HepG2 (cell line): Measurements from ENCODE around the gene UFSP2. TPM values are rescaled to one million over a fixed set of nuclear protein-coding genes. Genes with fewer than 3 reads are reported as not detected.

Source experiments
- AHR ChIP-seq: IDR thresholded peaks from 2 replicates; pipeline ENCODE4 v1.6.1; 2018; ENCODE audit warnings: missing genetic modification reagents, missing compliant biosample characterization
- ARNT2 ChIP-seq: sonication (generic); formaldehyde crosslinking; IDR thresholded peaks from 2 replicates; pipeline ENCODE4 v1.8.0; 2022; ENCODE audit warnings: mild to moderate bottlenecking, low read depth, missing genetic modification reagents, moderate library complexity
- BRF2 ChIP-seq: sonication (generic); formaldehyde crosslinking; IDR thresholded peaks from 2 replicates; pipeline ENCODE4 v1.8.1; 2022; ENCODE audit warnings: mild to moderate bottlenecking, missing genetic modification reagents
- HOXD1 ChIP-seq: sonication (generic); formaldehyde crosslinking; IDR thresholded peaks from 2 replicates; pipeline ENCODE4 v1.5.0; 2020; ENCODE audit warnings: missing genetic modification reagents
- KLF11 ChIP-seq: IDR thresholded peaks from 2 replicates; pipeline ENCODE4 v1.6.1; 2016; ENCODE audit warnings: missing compliant biosample characterization
- MAFG ChIP-seq: sonication (generic); formaldehyde crosslinking; IDR thresholded peaks from 2 replicates; pipeline ENCODE4 v1.5.1; 2020; ENCODE audit warnings: mild to moderate bottlenecking, missing genetic modification reagents
- MATR3 ChIP-seq: sonication (generic); formaldehyde crosslinking; IDR thresholded peaks from 2 replicates; pipeline ENCODE4 v1.4.0; 2020; ENCODE audit warnings: missing genetic modification reagents
- MEIS1 ChIP-seq: sonication (generic); formaldehyde crosslinking; IDR thresholded peaks from 2 replicates; pipeline ENCODE4 v1.9.0; 2021; ENCODE audit warnings: mild to moderate bottlenecking, missing genetic modification reagents, moderate library complexity, borderline replicate concordance
- MTF2 ChIP-seq: sonication (generic); formaldehyde crosslinking; IDR thresholded peaks from 2 replicates; pipeline ENCODE4 v1.5.0; 2020; ENCODE audit warnings: missing genetic modification reagents, borderline replicate concordance
- NR2C2 ChIP-seq: sonication (generic); formaldehyde crosslinking; IDR thresholded peaks from 2 replicates; pipeline ENCODE4 v1.4.0; 2020; ENCODE audit warnings: missing genetic modification reagents, mild to moderate bottlenecking, moderate library complexity, borderline replicate concordance
- ONECUT2 ChIP-seq: sonication (generic); formaldehyde crosslinking; IDR thresholded peaks from 2 replicates; pipeline ENCODE4 v1.4.0; 2020; ENCODE audit warnings: missing genetic modification reagents
- PATZ1 ChIP-seq: sonication (generic); formaldehyde crosslinking; IDR thresholded peaks from 2 replicates; pipeline ENCODE4 v1.4.0; 2020; ENCODE audit warnings: missing genetic modification reagents
- RAD21 ChIP-seq: fragments of 450-650 bp; formaldehyde crosslinking; IDR thresholded peaks from 2 replicates; pipeline ENCODE4 v1.5.0; 2020; ENCODE audit warnings: mild to moderate bottlenecking
- RAD51 ChIP-seq: fragments of 450-650 bp; IDR thresholded peaks from 2 replicates; pipeline ENCODE4 v1.6.1; 2016; ENCODE audit warnings: borderline replicate concordance
- REPIN1 ChIP-seq: sonication (generic); formaldehyde crosslinking; IDR thresholded peaks from 2 replicates; pipeline ENCODE4 v1.8.0; 2022; ENCODE audit warnings: missing genetic modification reagents, low read depth, mild to moderate bottlenecking, borderline replicate concordance
- YY1 ChIP-seq: IDR thresholded peaks from 2 replicates; pipeline ENCODE4 v1.6.1; 2011; ENCODE audit warnings: low read length, low read depth, moderate library complexity, mild to moderate bottlenecking; ENCODE audit not compliant: insufficient read depth, insufficient replicate concordance
- ZBTB46 ChIP-seq: sonication (generic); formaldehyde crosslinking; IDR thresholded peaks from 2 replicates; pipeline ENCODE4 v1.4.0; 2020; ENCODE audit warnings: mild to moderate bottlenecking, missing genetic modification reagents, borderline replicate concordance
- ZMYM4 ChIP-seq: sonication (generic); formaldehyde crosslinking; IDR thresholded peaks from 2 replicates; pipeline ENCODE4 v1.8.1; 2023; ENCODE audit warnings: mild to moderate bottlenecking, missing genetic modification reagents
- ZNF10 ChIP-seq: sonication (generic); formaldehyde crosslinking; IDR thresholded peaks from 2 replicates; pipeline ENCODE4 v1.4.0; 2020; ENCODE audit warnings: mild to moderate bottlenecking, low read depth, missing genetic modification reagents, borderline replicate concordance
- ZNF3 ChIP-seq: IDR thresholded peaks from 2 replicates; pipeline ENCODE4 v1.7.0; 2017; ENCODE audit warnings: inconsistent platforms
- ZNF446 ChIP-seq: sonication (generic); formaldehyde crosslinking; IDR thresholded peaks from 2 replicates; pipeline ENCODE4 v1.5.0; 2020; ENCODE audit warnings: mild to moderate bottlenecking, missing genetic modification reagents
- ZNF460 ChIP-seq: sonication (generic); formaldehyde crosslinking; IDR thresholded peaks from 2 replicates; pipeline ENCODE4 v1.5.1; 2020; ENCODE audit warnings: missing genetic modification reagents, mild to moderate bottlenecking, borderline replicate concordance
- ZNF577 ChIP-seq: sonication (generic); formaldehyde crosslinking; IDR thresholded peaks from 2 replicates; pipeline ENCODE4 v1.4.0; 2020; ENCODE audit warnings: mild to moderate bottlenecking, low read depth, missing genetic modification reagents, borderline replicate concordance
- ZSCAN9 ChIP-seq: IDR thresholded peaks from 2 replicates; pipeline ENCODE4 v1.6.1; 2016; ENCODE audit warnings: borderline replicate concordance
- polyA plus RNA-seq, 8 experiments: library from polyadenylated mRNA; depleted of rRNA in 3 of 8; stranded (reverse) in 7 of 8; unstranded in 1 of 8; fragments of >200 nt; fragmentation: Illumina TruSeq in 4 of 8; extraction: Trizol in 4 of 8; gene quantifications; 2 replicates each; pipeline versions ENCODE4 v1.2.1 to v1.2.3, GENCODE V29; 2011 to 2016; ENCODE audit warnings: low read depth in 4 of 8, missing spikeins in 1 of 8, mixed read lengths in 1 of 8; ENCODE audit not compliant: insufficient read depth in 1 of 8
- total RNA-seq, 5 experiments: library from RNA; depleted of rRNA; stranded (reverse); fragments of >200 nt; fragmentation: Illumina TruSeq; extraction: Trizol; gene quantifications; 2 replicates each; pipeline ENCODE4 v1.2.3, GENCODE V29; 2016; ENCODE audit warnings: low read depth in 1 of 5
- TF ChIP-seq, protein P1 (sequence below): sonication (generic); formaldehyde crosslinking; IDR thresholded peaks from 2 replicates; pipeline ENCODE4 v1.5.1; 2020; ENCODE audit warnings: missing genetic modification reagents, mild to moderate bottlenecking, borderline replicate concordance

The UFSP2 gene
- total and polyA plus RNA-seq, 2 of the 13 experiments (the other 11 are each of a cell fraction or from before 2014, with no cell fraction given) = 24.1 to 32.3 TPM

DNA sequence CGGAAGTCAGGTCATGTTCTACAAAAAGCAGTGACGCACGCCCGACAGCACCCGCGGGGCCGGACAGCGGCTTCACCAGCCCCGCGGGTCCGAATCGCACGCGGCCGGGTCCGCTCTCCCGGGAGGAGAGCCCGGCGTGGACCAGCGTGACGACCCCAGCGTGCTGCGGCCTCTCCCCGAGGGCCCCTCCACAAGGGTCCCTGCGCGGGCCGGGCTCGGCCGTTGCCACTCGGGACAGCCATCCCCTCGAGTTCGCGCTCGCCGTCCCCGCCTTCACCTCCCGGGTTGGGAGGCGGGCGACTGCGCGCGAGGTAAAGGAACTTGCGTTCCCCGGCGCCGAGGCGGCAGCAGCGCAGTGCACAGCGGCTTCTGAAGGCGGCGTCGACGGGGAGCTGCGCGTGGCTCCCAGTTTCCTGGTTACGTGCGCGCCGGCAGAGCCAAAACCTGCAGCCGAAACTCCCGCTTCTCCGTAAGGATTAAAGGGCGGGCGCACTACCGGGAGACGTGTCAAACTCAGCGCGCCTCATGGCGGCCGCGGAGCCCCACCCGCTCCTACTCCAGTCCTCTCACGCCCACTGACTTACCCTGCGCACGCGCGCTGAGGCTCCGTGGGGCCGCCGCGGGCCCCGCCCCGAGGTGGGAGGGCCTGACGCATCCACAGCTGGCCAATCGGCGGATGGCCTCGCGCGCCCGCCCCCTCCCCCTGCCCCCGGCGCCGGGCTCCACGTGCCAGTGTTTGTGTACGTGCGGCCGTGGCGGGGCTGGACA, 29.6 kb downstream of the UFSP2 start (continued):
- TF ChIP-seq NR2C2 (CRISPR knock-in tag) (peak; percentile 40; the same call in 1 of the 2 replicates), HOXD1 (peak; percentile 81; the same call in 1 of the 2 replicates), ZMYM4 (peak; percentile 87), ARNT2 (peak; percentile 99), ZNF3 (CRISPR knock-in tag) (no peak), AHR (CRISPR knock-in tag) (peak; percentile 38), RAD21 (CRISPR knock-in tag) (peak; percentile 42; the same call in 1 of the 2 replicates), BRF2 (CRISPR knock-in tag) (peak; percentile 96), MTF2 (0 out of 2 replicates have a peak, but pooled peaks have one; percentile 77), MAFG (CRISPR knock-in tag) (no peak), ZNF577 (CRISPR knock-in tag) (0 out of 2 replicates have a peak, but pooled peaks have one; percentile 14), ZNF10 (no peak), YY1 (peak; percentile 98), ZBTB46 (CRISPR knock-in tag) (no peak), ZNF460 (no peak), REPIN1 (peak; percentile 83), KLF11 (peak; percentile 81), ZNF446 (CRISPR knock-in tag) (peak; percentile 84; the same call in 1 of the 2 replicates), PATZ1 (peak; percentile 63), MEIS1 (CRISPR knock-in tag) (0 out of 2 replicates have a peak, but pooled peaks have one; percentile 48), MATR3 (CRISPR knock-in tag) (no peak), RAD51 (no peak), ZSCAN9 (CRISPR knock-in tag) (peak; percentile 93; the same call in 1 of the 2 replicates), ONECUT2 (CRISPR knock-in tag) (peak; percentile 27; the same call in 1 of the 2 replicates)
- TF ChIP-seq, protein P1, sequence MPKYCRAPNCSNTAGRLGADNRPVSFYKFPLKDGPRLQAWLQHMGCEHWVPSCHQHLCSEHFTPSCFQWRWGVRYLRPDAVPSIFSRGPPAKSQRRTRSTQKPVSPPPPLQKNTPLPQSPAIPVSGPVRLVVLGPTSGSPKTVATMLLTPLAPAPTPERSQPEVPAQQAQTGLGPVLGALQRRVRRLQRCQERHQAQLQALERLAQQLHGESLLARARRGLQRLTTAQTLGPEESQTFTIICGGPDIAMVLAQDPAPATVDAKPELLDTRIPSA (CRISPR knock-in tag) = peak; percentile 52
